MM.1S (cell line): Measurements from ENCODE around the gene PRKCSH.
"Not testable (repeated sequence)": the region's sequence is repeated elsewhere in the genome, so short reads cannot be mapped to it uniquely, and the experiment has no call there.

ENCODE experiments used
- DNase-seq: peaks from one replicate; pipeline ENCODE4 v3.0.0-alpha.2; 2015
- H2AFZ ChIP-seq: fragments of 300-600 bp; sonication (generic); 2 replicates; pipeline ENCODE4 v1.6.0; 2016; ENCODE audit warnings: antibody characterized with exemption, low read length
- H3F3A ChIP-seq: fragments of 300-600 bp; sonication (generic); 2 replicates; pipeline ENCODE4 v1.6.1; 2016; ENCODE audit warnings: mild to moderate bottlenecking, antibody characterized with exemption, low read length, moderate library complexity, mixed read lengths; ENCODE audit not compliant: insufficient read depth
- H3K27ac ChIP-seq: fragments of 300-600 bp; sonication (generic); 2 replicates; pipeline ENCODE4 v1.5.1; 2016; ENCODE audit warnings: mild to moderate bottlenecking, low read length
- H3K27me3 ChIP-seq: fragments of 300-600 bp; sonication (generic); replicated peaks from 2 replicates; pipeline ENCODE4 v1.6.0; 2016; ENCODE audit warnings: low read length; ENCODE audit not compliant: insufficient read depth
- H3K36me3 ChIP-seq: fragments of 300-600 bp; sonication (generic); replicated peaks from 2 replicates; pipeline ENCODE4 v1.6.1; 2016; ENCODE audit warnings: mild to moderate bottlenecking, low read length, mixed read lengths; ENCODE audit not compliant: insufficient read depth
- H3K4me1 ChIP-seq: fragments of 300-600 bp; sonication (generic); 2 replicates; pipeline ENCODE4 v1.6.1; 2016; ENCODE audit warnings: low read length, mixed read lengths
- H3K4me2 ChIP-seq: fragments of 300-600 bp; sonication (generic); 2 replicates; pipeline ENCODE4 v1.6.0; 2016; ENCODE audit warnings: low read depth, low read length
- H3K4me3 ChIP-seq: fragments of 300-600 bp; sonication (generic); 2 replicates; pipeline ENCODE4 v1.5.1; 2016; ENCODE audit warnings: low read length, mixed read lengths
- H3K79me2 ChIP-seq: fragments of 300-600 bp; sonication (generic); 2 replicates; pipeline ENCODE4 v1.6.1; 2016; ENCODE audit warnings: mixed run types, low read length, mixed read lengths
- H3K9ac ChIP-seq: fragments of 300-600 bp; sonication (generic); 2 replicates; pipeline ENCODE4 v1.6.1; 2016; ENCODE audit warnings: low read length, mixed read lengths
- H3K9me2 ChIP-seq: fragments of 300-600 bp; sonication (generic); replicated peaks from 2 replicates; pipeline ENCODE4 v1.6.1; 2016; ENCODE audit warnings: mild to moderate bottlenecking, low read length, mixed read lengths; ENCODE audit not compliant: insufficient read depth
- H3K9me3 ChIP-seq: fragments of 300-600 bp; sonication (generic); replicated peaks from 2 replicates; pipeline ENCODE4 v1.6.1; 2016; ENCODE audit warnings: mild to moderate bottlenecking, low read length, mixed read lengths; ENCODE audit not compliant: insufficient read depth
- H4K20me1 ChIP-seq: fragments of 300-600 bp; sonication (generic); 2 replicates; pipeline ENCODE4 v1.6.1; 2016; ENCODE audit warnings: mild to moderate bottlenecking, low read length, moderate library complexity, mixed read lengths; ENCODE audit not compliant: insufficient read depth
- CTCF ChIP-seq: fragments of 300-600 bp; sonication (generic); IDR thresholded peaks from 2 replicates; pipeline ENCODE4 v1.5.1; 2016; ENCODE audit warnings: antibody characterized with exemption, low read length, mixed read lengths
- EZH2 ChIP-seq: fragments of 300-600 bp; sonication (generic); optimal IDR thresholded peaks from 2 replicates; pipeline ENCODE3; 2017; ENCODE audit warnings: low read depth, mild to moderate bottlenecking, antibody characterized with exemption, low read length, mixed read lengths
- EZH2phosphoT487 ChIP-seq: fragments of 300-600 bp; sonication (generic); IDR thresholded peaks from 2 replicates; pipeline ENCODE4 v1.6.1; 2018; ENCODE audit warnings: antibody characterized with exemption, low read length

The PRKCSH gene

GRCh38 chr19:11458236-11458900, 22.9 kb downstream of the PRKCSH start:
- Histone ChIP-seq H3K9ac (no peak overlapping the region), H3K27me3 (peaks cover 48% of the 10 kb centered on the region), H3K27ac (no peak overlapping the region), H3K79me2 (no peaks in the 10 kb centered on the region), H3F3A (no peaks in the 10 kb centered on the region), H3K4me2 (no peak overlapping the region), H3K4me3 (no peak overlapping the region), H4K20me1 (no peaks in the 10 kb centered on the region), H3K9me2 (no peaks in the 10 kb centered on the region), H2AFZ (no peak overlapping the region), H3K36me3 (no peaks in the 10 kb centered on the region), H3K4me1 (no peaks in the 10 kb centered on the region), H3K9me3 (no peaks in the 10 kb centered on the region)
- DNase-seq = no peak
- no peak for TF ChIP-seq EZH2
- no peak for TF ChIP-seq CTCF
- TF ChIP-seq EZH2phosphoT487 = no peak

- not testable (repeated sequence) for H3K27ac ChIP-seq, H3K9ac ChIP-seq, H3K4me2 ChIP-seq, DNase-seq, H3K36me3 ChIP-seq, H3K4me1 ChIP-seq, H2AFZ ChIP-seq, H4K20me1 ChIP-seq, H3K9me2 ChIP-seq, H3K4me3 ChIP-seq, H3K9me3 ChIP-seq, H3F3A ChIP-seq, H3K79me2 ChIP-seq
- peaks cover 49% of the 10 kb centered on the region for H3K27me3 ChIP-seq
Measured at GRCh38 chr19:11458912-11459311, 23.5 kb downstream of the PRKCSH start.

GRCh38 chr19:11460207-11460606, 24.8 kb downstream of the PRKCSH start:
- DNase-seq = no peak
- TF ChIP-seq CTCF (peak; percentile 35), EZH2phosphoT487 (no peak)

GRCh38 chr19:11461453-11461852, 26.0 kb downstream of the PRKCSH start:
- Histone ChIP-seq H3K9me3 (no peaks in the 10 kb centered on the region), H3K9me2 (no peaks in the 10 kb centered on the region), H3K4me3 (no peak overlapping the region), H3K36me3 (no peaks in the 10 kb centered on the region), H3F3A (no peaks in the 10 kb centered on the region), H3K27ac (no peak overlapping the region), H2AFZ (no peak overlapping the region), H3K9ac (no peak overlapping the region), H3K4me1 (no peaks in the 10 kb centered on the region), H3K4me2 (no peak overlapping the region), H3K27me3 (peaks cover 48% of the 10 kb centered on the region), H3K79me2 (no peaks in the 10 kb centered on the region), H4K20me1 (no peaks in the 10 kb centered on the region)
- DNase-seq = no peak
- no peak for TF ChIP-seq CTCF
- no peak for TF ChIP-seq EZH2
- TF ChIP-seq EZH2phosphoT487 = no peak

More at GRCh38 chr19:11460207-11460606, 24.8 kb downstream of the PRKCSH start:
- H3K4me1 ChIP-seq = no peaks in the 10 kb centered on the region
- no peak overlapping the region for H3K4me3 ChIP-seq
- H3F3A ChIP-seq = no peaks in the 10 kb centered on the region
- no peaks in the 10 kb centered on the region for H4K20me1 ChIP-seq
- H3K9me3 ChIP-seq = no peaks in the 10 kb centered on the region
- H3K36me3 ChIP-seq = no peaks in the 10 kb centered on the region
- no peak overlapping the region for H2AFZ ChIP-seq
- no peak overlapping the region for H3K4me2 ChIP-seq
- no peak overlapping the region for H3K27ac ChIP-seq
- peaks cover 49% of the 10 kb centered on the region for H3K27me3 ChIP-seq
- H3K9me2 ChIP-seq = no peaks in the 10 kb centered on the region
- H3K79me2 ChIP-seq = no peaks in the 10 kb centered on the region
- H3K9ac ChIP-seq = no peak overlapping the region
